ENCODE measurements around the gene ABCB11. TPM values are rescaled to one million over a fixed set of nuclear protein-coding genes. Genes with fewer than 3 reads are reported as not detected.

Gene ABCB11
- total and polyA plus RNA-seq, 9 of the 15 experiments (the other 6 are each of a cell fraction or from before 2014, with no cell fraction given) = 0.04 to 0.51 (median 0.10) TPM; not detected in 1

- TF ChIP-seq, protein P1, sequence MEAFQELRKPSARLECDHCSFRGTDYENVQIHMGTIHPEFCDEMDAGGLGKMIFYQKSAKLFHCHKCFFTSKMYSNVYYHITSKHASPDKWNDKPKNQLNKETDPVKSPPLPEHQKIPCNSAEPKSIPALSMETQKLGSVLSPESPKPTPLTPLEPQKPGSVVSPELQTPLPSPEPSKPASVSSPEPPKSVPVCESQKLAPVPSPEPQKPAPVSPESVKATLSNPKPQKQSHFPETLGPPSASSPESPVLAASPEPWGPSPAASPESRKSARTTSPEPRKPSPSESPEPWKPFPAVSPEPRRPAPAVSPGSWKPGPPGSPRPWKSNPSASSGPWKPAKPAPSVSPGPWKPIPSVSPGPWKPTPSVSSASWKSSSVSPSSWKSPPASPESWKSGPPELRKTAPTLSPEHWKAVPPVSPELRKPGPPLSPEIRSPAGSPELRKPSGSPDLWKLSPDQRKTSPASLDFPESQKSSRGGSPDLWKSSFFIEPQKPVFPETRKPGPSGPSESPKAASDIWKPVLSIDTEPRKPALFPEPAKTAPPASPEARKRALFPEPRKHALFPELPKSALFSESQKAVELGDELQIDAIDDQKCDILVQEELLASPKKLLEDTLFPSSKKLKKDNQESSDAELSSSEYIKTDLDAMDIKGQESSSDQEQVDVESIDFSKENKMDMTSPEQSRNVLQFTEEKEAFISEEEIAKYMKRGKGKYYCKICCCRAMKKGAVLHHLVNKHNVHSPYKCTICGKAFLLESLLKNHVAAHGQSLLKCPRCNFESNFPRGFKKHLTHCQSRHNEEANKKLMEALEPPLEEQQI (IDR thresholded peaks at IDR 0.05) = no peak
- 0 out of 2 replicates have a peak, but pooled peaks have one; percentile 34 for TF ChIP-seq L3MBTL2 (IDR thresholded peaks at IDR 0.05)
- no peak for TF ChIP-seq ZC3H8 (IDR thresholded peaks at IDR 0.05)
- TF ChIP-seq RAD51 (IDR thresholded peaks at IDR 0.05; ENCODE audit: borderline replicate concordance, low read depth) = no peak
- TF ChIP-seq HNRNPH1 (optimal IDR thresholded peaks at IDR 0.05; ENCODE audit: low read depth, low read length) = no peak
- TF ChIP-seq ZNF282 (CRISPR knock-in tag; IDR thresholded peaks at IDR 0.05) = no peak
- no peak for TF ChIP-seq ZFX (CRISPR knock-in tag; IDR thresholded peaks at IDR 0.05)
- TF ChIP-seq ZKSCAN3 (CRISPR knock-in tag; IDR thresholded peaks at IDR 0.05) = no peak
- no peak for TF ChIP-seq MTA1 (IDR thresholded peaks at IDR 0.05; ENCODE audit: borderline replicate concordance)
- no peak for TF ChIP-seq ZNF3 (CRISPR knock-in tag; IDR thresholded peaks at IDR 0.05)
- TF ChIP-seq ZBTB12 (CRISPR knock-in tag; IDR thresholded peaks at IDR 0.05) = no peak
- TF ChIP-seq, protein P2, sequence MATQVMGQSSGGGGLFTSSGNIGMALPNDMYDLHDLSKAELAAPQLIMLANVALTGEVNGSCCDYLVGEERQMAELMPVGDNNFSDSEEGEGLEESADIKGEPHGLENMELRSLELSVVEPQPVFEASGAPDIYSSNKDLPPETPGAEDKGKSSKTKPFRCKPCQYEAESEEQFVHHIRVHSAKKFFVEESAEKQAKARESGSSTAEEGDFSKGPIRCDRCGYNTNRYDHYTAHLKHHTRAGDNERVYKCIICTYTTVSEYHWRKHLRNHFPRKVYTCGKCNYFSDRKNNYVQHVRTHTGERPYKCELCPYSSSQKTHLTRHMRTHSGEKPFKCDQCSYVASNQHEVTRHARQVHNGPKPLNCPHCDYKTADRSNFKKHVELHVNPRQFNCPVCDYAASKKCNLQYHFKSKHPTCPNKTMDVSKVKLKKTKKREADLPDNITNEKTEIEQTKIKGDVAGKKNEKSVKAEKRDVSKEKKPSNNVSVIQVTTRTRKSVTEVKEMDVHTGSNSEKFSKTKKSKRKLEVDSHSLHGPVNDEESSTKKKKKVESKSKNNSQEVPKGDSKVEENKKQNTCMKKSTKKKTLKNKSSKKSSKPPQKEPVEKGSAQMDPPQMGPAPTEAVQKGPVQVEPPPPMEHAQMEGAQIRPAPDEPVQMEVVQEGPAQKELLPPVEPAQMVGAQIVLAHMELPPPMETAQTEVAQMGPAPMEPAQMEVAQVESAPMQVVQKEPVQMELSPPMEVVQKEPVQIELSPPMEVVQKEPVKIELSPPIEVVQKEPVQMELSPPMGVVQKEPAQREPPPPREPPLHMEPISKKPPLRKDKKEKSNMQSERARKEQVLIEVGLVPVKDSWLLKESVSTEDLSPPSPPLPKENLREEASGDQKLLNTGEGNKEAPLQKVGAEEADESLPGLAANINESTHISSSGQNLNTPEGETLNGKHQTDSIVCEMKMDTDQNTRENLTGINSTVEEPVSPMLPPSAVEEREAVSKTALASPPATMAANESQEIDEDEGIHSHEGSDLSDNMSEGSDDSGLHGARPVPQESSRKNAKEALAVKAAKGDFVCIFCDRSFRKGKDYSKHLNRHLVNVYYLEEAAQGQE (IDR thresholded peaks at IDR 0.05; ENCODE audit: borderline replicate concordance) = no peak
- TF ChIP-seq, protein P2 (CRISPR knock-in tag; IDR thresholded peaks at IDR 0.05; ENCODE audit: low read depth) = no peak
- no peak for TF ChIP-seq ZBTB17 (CRISPR knock-in tag; IDR thresholded peaks at IDR 0.05)
- TF ChIP-seq ZNF668 (CRISPR knock-in tag; IDR thresholded peaks at IDR 0.05) = no peak
- TF ChIP-seq CHD2 (IDR thresholded peaks at IDR 0.05; ENCODE audit: low read depth, low read length) = no peak
- no peak for TF ChIP-seq TFAM (CRISPR knock-in tag; conservative IDR thresholded peaks at IDR 0.05)
- TF ChIP-seq KHSRP (IDR thresholded peaks at IDR 0.05) = no peak
- TF ChIP-seq MAFK (IDR thresholded peaks at IDR 0.05; ENCODE audit: low read length) = peak; percentile 6; the same call in 1 of the 2 replicates
- TF ChIP-seq NFE2L1 (tag; IDR thresholded peaks at IDR 0.05; ENCODE audit: borderline replicate concordance, low read depth) = peak; percentile 19; the same call in 1 of the 2 replicates
- TF ChIP-seq KLF10 (CRISPR knock-in tag; IDR thresholded peaks at IDR 0.05) = no peak
Measured at GRCh38 chr2:169031202-169031601, at the start of gene ABCB11 (continued).
